Epithelial cell of proximal tubule (primary cell): ENCODE data around the gene SHISAL1. TPM values are rescaled to one million over a fixed set of nuclear protein-coding genes. Genes with fewer than 3 reads are reported as not detected.

Experiments used
- DNase-seq: peaks from one replicate; pipeline ENCODE4 v3.0.0-alpha.2; 2011; ENCODE audit warnings: low read depth
- H3K4me3 ChIP-seq: 2 replicates; pipeline ENCODE4 v1.5.1; 2011; ENCODE audit warnings: low read depth, mild to moderate bottlenecking, low read length
- total RNA-seq: library from RNA; depleted of rRNA; stranded (reverse); fragments of >200 nt; gene quantifications from 2 replicates; pipeline ENCODE4 v1.2.3, GENCODE V29; 2015
- TF ChIP-seq, protein P1 (sequence below): conservative IDR thresholded peaks from 2 replicates; pipeline ENCODE4 v1.5.1; 2012; ENCODE audit warnings: low read depth, mild to moderate bottlenecking, low read length

The SHISAL1 gene
- total RNA-seq, 1 donor from 2014 or later: not detected

DNA sequence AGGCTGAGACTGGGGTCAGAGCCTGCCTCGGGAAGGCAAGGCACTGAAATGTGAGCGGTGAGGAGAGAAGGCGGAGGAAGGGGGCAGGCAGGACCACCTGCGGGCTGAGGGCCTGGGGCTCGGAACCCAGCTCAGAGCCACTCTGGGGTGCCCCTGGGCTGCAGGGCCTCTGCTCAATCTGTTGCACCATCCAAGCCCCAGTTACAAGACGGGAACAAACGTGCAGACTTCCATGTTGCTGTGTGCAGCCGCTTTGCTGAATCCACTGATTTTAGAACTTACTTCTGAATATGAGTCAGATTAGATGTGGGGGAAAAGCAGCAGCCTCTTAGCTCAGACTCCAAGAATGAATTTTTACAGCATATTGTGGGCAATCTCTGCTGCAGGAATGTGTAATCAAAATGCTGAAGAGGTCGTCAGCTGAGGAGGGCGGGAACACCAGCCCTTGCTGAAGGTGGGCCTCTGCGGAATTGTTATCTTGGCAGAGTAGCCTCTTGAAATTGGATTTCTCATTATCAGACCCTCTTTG is 110.4 kb downstream of the SHISAL1 start:
- DNase-seq: no peak
- TF ChIP-seq, protein P1, sequence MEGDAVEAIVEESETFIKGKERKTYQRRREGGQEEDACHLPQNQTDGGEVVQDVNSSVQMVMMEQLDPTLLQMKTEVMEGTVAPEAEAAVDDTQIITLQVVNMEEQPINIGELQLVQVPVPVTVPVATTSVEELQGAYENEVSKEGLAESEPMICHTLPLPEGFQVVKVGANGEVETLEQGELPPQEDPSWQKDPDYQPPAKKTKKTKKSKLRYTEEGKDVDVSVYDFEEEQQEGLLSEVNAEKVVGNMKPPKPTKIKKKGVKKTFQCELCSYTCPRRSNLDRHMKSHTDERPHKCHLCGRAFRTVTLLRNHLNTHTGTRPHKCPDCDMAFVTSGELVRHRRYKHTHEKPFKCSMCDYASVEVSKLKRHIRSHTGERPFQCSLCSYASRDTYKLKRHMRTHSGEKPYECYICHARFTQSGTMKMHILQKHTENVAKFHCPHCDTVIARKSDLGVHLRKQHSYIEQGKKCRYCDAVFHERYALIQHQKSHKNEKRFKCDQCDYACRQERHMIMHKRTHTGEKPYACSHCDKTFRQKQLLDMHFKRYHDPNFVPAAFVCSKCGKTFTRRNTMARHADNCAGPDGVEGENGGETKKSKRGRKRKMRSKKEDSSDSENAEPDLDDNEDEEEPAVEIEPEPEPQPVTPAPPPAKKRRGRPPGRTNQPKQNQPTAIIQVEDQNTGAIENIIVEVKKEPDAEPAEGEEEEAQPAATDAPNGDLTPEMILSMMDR: no peak

DNA sequence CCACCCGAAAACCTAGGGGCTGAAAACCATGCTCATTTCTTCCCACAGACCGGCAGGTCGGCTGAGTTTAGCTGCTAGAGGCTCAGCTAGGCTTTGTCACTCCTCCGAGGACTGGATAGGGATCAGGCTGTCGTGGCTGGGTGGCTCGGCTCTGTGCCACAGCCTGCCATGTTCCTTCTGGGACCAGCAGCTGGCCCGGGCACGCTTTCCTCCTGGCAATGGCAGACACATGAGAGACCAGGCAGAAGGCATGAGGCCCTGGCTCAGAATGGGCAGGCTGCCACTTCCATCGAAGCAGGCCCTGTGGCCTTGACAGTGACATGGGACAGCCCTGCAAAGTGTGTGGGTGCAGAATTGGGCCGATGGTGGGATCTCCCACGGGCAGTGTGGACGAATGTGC is 111.1 kb downstream of the SHISAL1 start:
- TF ChIP-seq, protein P1: no peak
- DNase-seq: no peak
- H3K4me3 ChIP-seq: no peak overlapping the region

More for the DNA sequence above, 110.4 kb downstream of the SHISAL1 start:
- no peak overlapping the region for H3K4me3 ChIP-seq

DNA sequence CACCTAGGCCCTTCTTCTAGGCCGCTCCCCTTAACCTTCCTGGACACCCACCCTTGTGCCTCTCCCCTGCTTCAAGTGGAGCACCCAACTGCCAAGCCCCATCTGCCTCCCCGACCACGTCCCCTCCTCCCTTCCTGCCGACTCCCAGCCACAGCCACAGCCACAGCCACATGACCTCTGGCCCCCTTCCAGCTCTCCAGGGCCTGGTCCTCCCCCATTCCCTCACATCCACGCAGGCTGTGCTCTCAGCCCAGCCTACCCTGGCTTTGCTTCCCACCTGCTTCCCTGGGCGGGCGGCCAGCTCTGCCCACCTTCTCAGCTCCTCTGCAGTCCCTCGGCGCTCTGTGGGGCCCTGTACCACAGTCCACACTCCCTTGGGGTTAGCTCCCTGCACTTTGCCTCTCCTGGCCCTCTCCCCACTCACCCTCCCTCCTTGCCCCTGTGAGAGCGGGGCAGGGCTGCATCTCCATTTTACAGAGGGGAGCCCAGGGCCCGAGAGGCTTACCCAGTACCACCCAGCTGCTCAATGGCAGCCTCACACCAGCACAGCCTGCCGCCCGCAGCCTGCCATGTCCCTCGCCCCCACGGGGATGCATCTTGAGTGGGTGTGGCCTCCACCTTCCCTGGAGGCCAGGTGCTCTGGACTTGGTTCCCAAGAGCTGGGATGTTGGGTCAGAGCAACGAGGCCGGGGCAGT is 111.7 kb downstream of the SHISAL1 start:
- no peak for DNase-seq
- TF ChIP-seq, protein P1: no peak
- no peak overlapping the region for H3K4me3 ChIP-seq

DNA sequence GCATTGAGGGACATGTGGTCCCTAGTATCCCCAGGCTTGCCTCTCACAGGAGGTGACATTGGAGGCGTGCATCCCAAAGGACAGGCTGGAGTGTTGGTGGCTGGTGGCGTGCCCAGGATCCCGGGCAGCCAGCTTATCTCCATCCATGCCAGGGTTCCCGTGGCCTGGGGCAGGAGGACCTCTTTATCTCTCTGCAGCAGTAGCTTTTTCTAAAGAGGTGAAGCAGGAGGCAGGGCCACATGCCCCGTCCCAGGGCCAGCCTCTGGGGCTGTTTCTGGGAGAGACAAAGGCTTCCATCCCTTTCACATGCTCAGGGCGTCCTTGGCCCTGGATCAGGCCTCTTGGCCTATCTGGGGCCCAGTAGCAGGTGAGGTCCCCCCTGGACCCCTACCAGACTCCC is 112.3 kb downstream of the SHISAL1 start:
- H3K4me3 ChIP-seq: no peak overlapping the region
- TF ChIP-seq, protein P1: no peak
- no peak for DNase-seq

- no peak for DNase-seq
- TF ChIP-seq, protein P1: no peak
- H3K4me3 ChIP-seq: no peak overlapping the region
Observed at GRCh38 chr22:44199866-44200265, 112.9 kb downstream of the SHISAL1 start.

GRCh38 chr22:44199164-44199563 is 113.6 kb downstream of the SHISAL1 start:
- TF ChIP-seq, protein P1: no peak
- DNase-seq: no peak
- H3K4me3 ChIP-seq: no peak overlapping the region

DNA sequence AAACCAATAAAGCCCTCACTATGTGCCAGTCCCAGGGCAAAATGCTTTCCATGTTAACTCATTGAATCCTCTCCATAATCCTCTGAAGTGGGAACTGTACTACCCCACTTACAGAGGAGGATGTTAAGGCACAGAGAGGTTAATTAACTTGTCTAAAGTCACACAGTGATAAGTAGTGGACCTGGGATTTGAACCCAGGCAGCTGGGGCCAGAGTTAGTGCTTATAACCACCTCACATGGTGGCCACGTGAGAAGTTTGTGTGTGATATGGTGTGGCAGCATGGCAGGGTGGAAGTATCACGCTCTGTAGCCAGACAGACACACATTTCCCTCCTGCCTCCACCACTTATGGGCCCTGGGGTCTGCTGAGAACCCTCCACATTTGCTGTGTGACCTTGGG is 115.5 kb downstream of the SHISAL1 start:
- DNase-seq: no peak
- H3K4me3 ChIP-seq: no peak overlapping the region
- TF ChIP-seq, protein P1: no peak
